IPS-15b (cell line): ENCODE results near the gene BST2.
"Not testable (repeated sequence)": the region's sequence is repeated elsewhere in the genome, so short reads cannot be mapped to it uniquely, and the experiment has no call there.

Experiments
- H3K27me3 ChIP-seq: one replicate; pipeline ENCODE4 v1.6.1; 2013; ENCODE audit warnings: low read length; ENCODE audit not compliant: control insufficient read depth, insufficient read depth
- H3K36me3 ChIP-seq: one replicate; pipeline ENCODE4 v1.6.1; 2013; ENCODE audit warnings: low read length; ENCODE audit not compliant: control insufficient read depth, insufficient read depth
- H3K4me1 ChIP-seq: one replicate; pipeline ENCODE4 v1.6.1; 2013; ENCODE audit warnings: mild to moderate bottlenecking, low read length; ENCODE audit not compliant: control insufficient read depth, insufficient read depth
- H3K4me3 ChIP-seq: one replicate; pipeline ENCODE4 v1.5.1; 2013; ENCODE audit warnings: low read depth, low read length
- H3K9ac ChIP-seq: one replicate; pipeline ENCODE4 v1.6.1; 2013; ENCODE audit warnings: low read depth, mild to moderate bottlenecking, low read length
- H3K9me3 ChIP-seq: one replicate; pipeline ENCODE4 v1.6.1; 2013; ENCODE audit warnings: mild to moderate bottlenecking, low read length; ENCODE audit not compliant: control insufficient read depth, insufficient read depth

The BST2 gene

DNA sequence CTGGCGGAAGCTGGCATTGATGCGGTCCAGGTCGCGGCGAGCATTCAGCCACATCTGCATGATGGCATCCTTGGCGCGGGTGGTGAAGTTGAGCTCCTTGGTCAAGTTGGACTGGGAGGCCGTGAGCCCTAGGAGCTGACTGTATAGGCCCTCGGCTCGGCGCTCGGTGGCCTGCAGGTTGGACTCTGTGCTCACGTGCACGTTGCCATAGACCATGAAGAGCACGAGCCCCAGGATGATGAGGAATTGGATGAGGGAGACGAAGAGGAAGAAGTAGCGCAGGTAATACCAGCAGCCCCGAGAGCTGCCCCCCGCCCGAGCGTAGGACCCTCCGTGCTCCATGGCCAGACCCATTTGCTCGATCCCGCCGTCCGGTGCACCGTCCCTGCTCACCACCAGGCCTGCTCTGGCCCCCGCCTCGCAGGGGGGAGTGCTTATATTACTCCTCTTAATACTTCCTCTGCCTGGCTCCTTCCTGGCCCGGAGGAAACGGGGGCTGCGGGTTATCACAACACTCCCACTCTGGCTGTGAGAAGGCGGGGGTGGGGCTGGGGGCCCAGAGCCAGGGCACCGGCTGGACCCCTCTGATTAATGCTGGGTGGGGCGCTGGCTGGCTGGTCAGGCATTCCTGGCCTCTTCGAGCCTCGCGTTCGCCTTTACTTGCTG, 28.4 kb downstream of the BST2 start, which contains the start of gene PLVAP:
PLVAP (minus strand) TSS at position 408 of the 666 bp plus-strand sequence; CDS start at position 354, 54 bp downstream.
- Histone ChIP-seq H3K4me3 (no peak within 1 kb of the TSS), H3K9ac (no peak within 1 kb of the TSS), H3K9me3 (no peaks in the 10 kb centered on the region), H3K4me1 (peaks cover 2% of the 10 kb centered on the region), H3K27me3 (no peaks in the 10 kb centered on the region), H3K36me3 (no peaks in the 10 kb centered on the region)

DNA sequence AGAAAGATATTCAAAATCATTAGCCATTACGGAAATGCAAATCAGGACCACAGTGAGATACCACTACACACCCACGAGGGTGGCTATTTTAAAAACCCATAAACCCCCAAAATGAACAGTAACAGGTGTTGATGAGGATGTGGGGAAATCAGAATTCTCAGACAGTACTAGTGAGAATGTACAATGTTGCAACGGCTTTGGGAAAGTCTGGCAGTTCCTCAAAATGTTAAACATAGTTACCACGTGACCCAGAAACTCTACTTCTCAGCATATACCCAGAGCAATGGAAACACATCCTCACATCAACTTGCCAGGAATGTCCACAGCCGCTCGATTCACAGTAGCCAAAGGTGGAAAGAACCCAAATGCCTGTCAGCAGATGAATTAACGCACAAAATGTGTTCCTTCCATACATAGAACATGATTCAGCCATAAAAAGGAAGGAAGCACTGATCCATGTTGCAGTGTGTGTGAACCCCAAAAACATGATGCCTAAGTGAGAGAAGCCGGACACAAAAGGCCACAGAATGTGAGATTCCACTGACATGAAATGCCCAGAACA, 35.3 kb downstream of the BST2 start:
- Histone ChIP-seq H3K9me3 (no peaks in the 10 kb centered on the region), H3K9ac (no peak overlapping the region), H3K4me3 (no peak overlapping the region), H3K36me3 (no peaks in the 10 kb centered on the region), H3K4me1 (no peaks in the 10 kb centered on the region), H3K27me3 (no peaks in the 10 kb centered on the region)

DNA sequence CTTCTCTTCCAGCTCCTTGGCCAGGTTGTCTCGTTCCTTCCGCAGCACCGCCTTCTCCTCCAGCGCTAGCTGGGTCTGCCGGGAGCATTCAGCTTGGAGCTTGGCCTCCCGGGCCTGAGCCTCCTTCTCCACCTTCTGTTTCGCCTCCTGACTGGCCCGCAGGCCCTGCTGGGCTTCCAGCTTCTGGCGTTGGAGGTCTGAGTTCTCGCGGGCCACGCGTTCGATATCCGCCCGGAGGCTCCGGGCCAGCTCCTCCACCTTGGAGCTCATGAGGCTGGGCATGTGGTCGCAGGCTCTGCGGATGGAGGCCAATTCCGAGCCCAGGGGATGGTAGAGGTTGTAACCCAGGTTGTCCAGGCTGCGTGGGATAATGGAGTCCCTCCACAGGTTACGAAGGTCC, 40.1 kb downstream of the BST2 start:
- Histone ChIP-seq H3K36me3 (no peaks in the 10 kb centered on the region), H3K9ac (no peak overlapping the region), H3K27me3 (no peaks in the 10 kb centered on the region), H3K4me1 (no peaks in the 10 kb centered on the region), H3K4me3 (no peak overlapping the region), H3K9me3 (no peaks in the 10 kb centered on the region)

- H3K9me3 ChIP-seq, H3K4me3 ChIP-seq, H3K27me3 ChIP-seq, H3K9ac ChIP-seq, H3K36me3 ChIP-seq, H3K4me1 ChIP-seq: not testable (repeated sequence)
Observed at GRCh38 chr19:17363852-17364605, 41.4 kb downstream of the BST2 start.

GRCh38 chr19:17359905-17360800, 45.3 kb downstream of the BST2 start:
- no peaks in the 10 kb centered on the region for H3K27me3 ChIP-seq
- no peaks in the 10 kb centered on the region for H3K36me3 ChIP-seq
- no peak overlapping the region for H3K4me3 ChIP-seq
- no peaks in the 10 kb centered on the region for H3K9me3 ChIP-seq
- H3K9ac ChIP-seq: no peak overlapping the region
- no peaks in the 10 kb centered on the region for H3K4me1 ChIP-seq

DNA sequence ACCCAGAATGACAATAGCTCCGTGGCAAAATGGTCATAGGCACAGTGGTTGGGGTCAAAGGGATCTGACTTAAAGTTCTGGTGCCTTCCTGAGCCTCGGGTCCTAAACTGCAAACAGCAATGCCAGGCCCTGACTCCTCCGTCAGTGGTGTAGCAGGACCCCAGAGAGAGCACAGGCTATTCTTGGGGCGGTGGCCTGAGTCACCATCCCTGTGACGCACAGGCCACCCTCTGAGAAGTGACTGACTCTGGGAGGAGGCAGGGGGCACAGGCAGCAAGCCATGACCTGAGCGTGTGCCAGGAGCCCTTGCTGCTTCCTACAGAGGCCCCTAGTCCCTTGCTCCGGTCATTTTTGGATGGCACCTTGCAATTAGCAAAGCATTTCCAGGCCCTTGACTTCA, 47.0 kb downstream of the BST2 start:
- no peaks in the 10 kb centered on the region for H3K9me3 ChIP-seq
- no peaks in the 10 kb centered on the region for H3K4me1 ChIP-seq
- H3K9ac ChIP-seq: no peak overlapping the region
- no peaks in the 10 kb centered on the region for H3K36me3 ChIP-seq
- no peaks in the 10 kb centered on the region for H3K27me3 ChIP-seq
- H3K4me3 ChIP-seq: no peak overlapping the region

DNA sequence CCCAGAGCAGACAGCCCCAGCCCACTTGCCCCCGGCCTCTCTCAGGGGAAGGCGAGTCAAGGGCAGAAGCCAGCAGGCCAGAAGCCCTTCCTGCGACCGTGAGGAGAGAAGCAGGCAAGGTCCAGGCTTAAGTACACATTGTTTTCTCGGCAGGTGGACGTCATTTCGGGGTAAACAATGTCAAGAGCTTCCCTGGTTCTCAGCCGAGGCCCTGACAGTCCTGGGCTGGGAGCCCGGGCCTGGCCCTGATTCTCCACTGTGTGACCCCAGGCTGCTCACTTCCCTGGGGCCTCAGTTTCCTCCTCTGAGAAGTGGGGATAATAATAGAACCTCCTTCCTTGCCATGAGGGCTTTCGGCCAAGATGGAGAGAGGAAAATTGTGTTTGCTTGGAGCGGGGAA, 47.7 kb downstream of the BST2 start:
- no peaks in the 10 kb centered on the region for H3K36me3 ChIP-seq
- H3K9ac ChIP-seq: no peak overlapping the region
- H3K9me3 ChIP-seq: no peaks in the 10 kb centered on the region
- no peak overlapping the region for H3K4me3 ChIP-seq
- no peaks in the 10 kb centered on the region for H3K27me3 ChIP-seq
- no peaks in the 10 kb centered on the region for H3K4me1 ChIP-seq

DNA sequence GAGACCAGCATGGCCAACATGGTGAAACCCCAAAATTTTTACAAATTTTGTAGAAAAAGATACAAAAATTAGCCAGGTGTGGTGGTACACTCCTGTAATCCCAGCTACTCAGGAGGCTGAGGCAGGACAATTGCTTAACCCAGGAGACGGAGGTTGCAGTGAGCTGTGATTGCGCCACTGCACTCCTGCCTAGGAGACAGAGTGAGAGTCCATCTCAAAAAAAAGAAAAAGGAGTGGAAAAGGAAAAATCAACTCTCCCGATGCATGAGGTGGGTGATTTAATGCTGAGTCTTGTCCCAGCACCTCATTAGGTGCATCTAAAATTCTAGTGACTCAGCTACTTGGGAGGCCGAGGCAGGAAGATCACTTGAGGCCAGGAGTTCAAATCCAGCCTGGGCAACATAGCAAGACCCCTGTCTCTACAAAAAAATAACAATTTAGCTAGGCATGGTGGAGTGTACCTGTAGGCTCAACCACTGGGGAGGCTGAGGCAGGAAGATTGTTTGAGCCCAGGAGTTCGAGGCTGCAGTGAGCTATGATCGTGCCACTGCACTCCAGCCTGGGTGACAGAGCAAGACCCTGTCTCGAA, 48.3 kb downstream of the BST2 start:
- Histone ChIP-seq H3K36me3 (no peaks in the 10 kb centered on the region), H3K4me3 (no peak overlapping the region), H3K9ac (no peak overlapping the region), H3K9me3 (no peaks in the 10 kb centered on the region), H3K27me3 (no peaks in the 10 kb centered on the region), H3K4me1 (no peaks in the 10 kb centered on the region)

DNA sequence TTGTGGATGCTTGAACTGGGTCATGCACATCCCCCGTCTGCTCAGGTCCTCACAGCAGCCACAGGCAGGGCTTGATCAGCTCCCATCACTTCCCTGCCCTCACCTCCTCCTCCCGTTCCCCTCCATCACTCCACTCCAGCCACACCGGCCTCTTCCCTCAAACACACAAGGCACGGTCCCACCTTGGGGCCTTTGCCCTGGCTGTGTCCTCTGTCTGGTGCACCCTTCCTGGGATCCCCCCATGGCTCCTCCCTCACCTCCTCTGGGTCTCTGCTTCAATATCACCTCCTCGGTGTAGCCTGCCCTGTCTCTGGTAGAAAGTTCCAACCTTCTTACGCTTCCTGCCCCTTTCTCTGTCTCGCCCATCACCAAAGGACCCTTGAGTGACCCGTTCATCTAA, 52.0 kb downstream of the BST2 start:
- Histone ChIP-seq H3K36me3 (no peaks in the 10 kb centered on the region), H3K9ac (no peak overlapping the region), H3K9me3 (no peaks in the 10 kb centered on the region), H3K27me3 (no peaks in the 10 kb centered on the region), H3K4me3 (no peak overlapping the region), H3K4me1 (peaks cover 5% of the 10 kb centered on the region)
